Glutamatergic neuron (in vitro differentiated cells): ENCODE results near the gene HJURP. TPM values are rescaled to one million over a fixed set of nuclear protein-coding genes. Genes with fewer than 3 reads are reported as not detected.

Experiments
- DNase-seq: peaks from one replicate; pipeline ENCODE4 v3.0.0; 2022
- H3K27ac Mint-ChIP-seq: one replicate; pipeline ENCODE4 v1.8.0; 2020; ENCODE audit warnings: mild to moderate bottlenecking, mixed read lengths, inconsistent platforms; ENCODE audit not compliant: unreplicated experiment
- H3K27me3 Mint-ChIP-seq: one replicate; pipeline ENCODE4 v1.8.0; 2020; ENCODE audit warnings: mild to moderate bottlenecking, moderate library complexity, mixed read lengths, inconsistent platforms; ENCODE audit not compliant: unreplicated experiment
- H3K36me3 Mint-ChIP-seq: one replicate; pipeline ENCODE4 v1.8.0; 2020; ENCODE audit warnings: mild to moderate bottlenecking, mixed read lengths, inconsistent platforms; ENCODE audit not compliant: unreplicated experiment
- H3K4me1 Mint-ChIP-seq: one replicate; pipeline ENCODE4 v1.8.0; 2020; ENCODE audit warnings: mild to moderate bottlenecking, low read depth, mixed read lengths, inconsistent platforms; ENCODE audit not compliant: unreplicated experiment
- H3K4me3 Mint-ChIP-seq: one replicate; pipeline ENCODE4 v1.8.0; 2020; ENCODE audit warnings: mild to moderate bottlenecking, mixed read lengths, inconsistent platforms; ENCODE audit not compliant: unreplicated experiment
- H3K9me3 Mint-ChIP-seq: one replicate; pipeline ENCODE4 v1.8.0; 2020; ENCODE audit warnings: mild to moderate bottlenecking, moderate library complexity, mixed read lengths, inconsistent platforms; ENCODE audit not compliant: unreplicated experiment
- CTCF ChIP-seq: fragments of 200-600 bp; sonication (generic); IDR thresholded peaks from one replicate; pipeline ENCODE4 v1.5.0; 2021; ENCODE audit not compliant: partially characterized antibody, unreplicated experiment
- total RNA-seq: library from RNA; stranded (reverse); fragmentation: NEBNext Ultra II Directional; extraction: Animal tissue kit (Norgen Biotek cat#: 25700); gene quantifications from one replicate; pipeline ENCODE4 v1.2.1, GENCODE V29; 2021; ENCODE audit not compliant: unreplicated experiment

HJURP gene
- total RNA-seq, 1 donor from 2014 or later: 6.9 TPM

- no peaks in the 10 kb centered on the region for H3K36me3 Mint-ChIP-seq
- H3K27me3 Mint-ChIP-seq: peaks cover 4% of the 10 kb centered on the region
- DNase-seq: no peak
- no peak overlapping the region for H3K4me3 Mint-ChIP-seq
- H3K27ac Mint-ChIP-seq: no peak overlapping the region
- peaks cover 2% of the 10 kb centered on the region for H3K4me1 Mint-ChIP-seq
- peaks cover 2% of the 10 kb centered on the region for H3K9me3 Mint-ChIP-seq
- no peak for TF ChIP-seq CTCF
Observed at GRCh38 chr2:233803994-233804393, 50.3 kb downstream of the HJURP start.

DNA sequence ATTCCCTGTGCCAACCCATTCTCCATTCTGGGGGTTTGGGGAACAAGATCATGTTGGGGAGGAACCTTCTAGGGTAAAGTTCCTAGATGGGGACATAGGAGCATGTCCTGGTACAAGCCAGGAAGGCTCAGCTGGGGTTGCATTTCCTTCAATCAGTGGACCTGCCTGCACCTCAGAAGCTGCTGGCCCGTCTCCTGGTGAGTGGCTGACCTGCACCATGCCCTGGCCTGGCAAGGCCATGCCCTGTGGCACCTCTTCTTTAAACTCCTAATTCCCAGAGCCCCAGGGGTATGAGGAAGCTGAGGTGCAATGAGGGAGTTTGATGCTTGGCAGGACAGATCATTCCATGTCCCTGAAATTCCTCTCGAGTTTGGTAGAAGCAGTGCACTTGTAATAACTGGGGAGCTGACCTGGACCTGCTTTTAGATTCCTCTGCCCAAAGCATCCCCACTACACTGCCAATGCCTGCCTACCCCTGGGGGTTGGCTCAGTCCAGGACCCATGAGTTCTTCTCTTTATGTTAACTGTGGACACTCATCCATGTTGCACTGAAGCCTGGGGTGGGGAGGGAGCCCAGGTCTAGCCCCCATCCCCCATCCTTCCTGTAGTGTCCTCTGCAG is 50.9 kb downstream of the HJURP start:
- H3K4me1 Mint-ChIP-seq: peaks cover 3% of the 10 kb centered on the region
- H3K27me3 Mint-ChIP-seq: peaks cover 4% of the 10 kb centered on the region
- DNase-seq: no peak
- H3K36me3 Mint-ChIP-seq: no peaks in the 10 kb centered on the region
- H3K4me3 Mint-ChIP-seq: no peak overlapping the region
- H3K27ac Mint-ChIP-seq: no peak overlapping the region
- peaks cover 2% of the 10 kb centered on the region for H3K9me3 Mint-ChIP-seq
- TF ChIP-seq CTCF: no peak

GRCh38 chr2:233802132-233802815 is 52.1 kb downstream of the HJURP start:
- DNase-seq: no peak
- Mint-ChIP-seq H3K9me3 (peaks cover 4% of the 10 kb centered on the region), H3K4me3 (no peak overlapping the region), H3K27me3 (peaks cover 4% of the 10 kb centered on the region), H3K27ac (no peak overlapping the region), H3K36me3 (no peaks in the 10 kb centered on the region), H3K4me1 (peaks cover 3% of the 10 kb centered on the region)
- no peak for TF ChIP-seq CTCF

GRCh38 chr2:233801357-233802131 is 52.8 kb downstream of the HJURP start:
- no peak for TF ChIP-seq CTCF
- H3K9me3 Mint-ChIP-seq: peaks cover 4% of the 10 kb centered on the region
- H3K4me1 Mint-ChIP-seq: peaks cover 3% of the 10 kb centered on the region
- H3K4me3 Mint-ChIP-seq: no peak overlapping the region
- no peak for DNase-seq
- no peaks in the 10 kb centered on the region for H3K36me3 Mint-ChIP-seq
- H3K27me3 Mint-ChIP-seq: peaks cover 4% of the 10 kb centered on the region
- no peak overlapping the region for H3K27ac Mint-ChIP-seq

DNA sequence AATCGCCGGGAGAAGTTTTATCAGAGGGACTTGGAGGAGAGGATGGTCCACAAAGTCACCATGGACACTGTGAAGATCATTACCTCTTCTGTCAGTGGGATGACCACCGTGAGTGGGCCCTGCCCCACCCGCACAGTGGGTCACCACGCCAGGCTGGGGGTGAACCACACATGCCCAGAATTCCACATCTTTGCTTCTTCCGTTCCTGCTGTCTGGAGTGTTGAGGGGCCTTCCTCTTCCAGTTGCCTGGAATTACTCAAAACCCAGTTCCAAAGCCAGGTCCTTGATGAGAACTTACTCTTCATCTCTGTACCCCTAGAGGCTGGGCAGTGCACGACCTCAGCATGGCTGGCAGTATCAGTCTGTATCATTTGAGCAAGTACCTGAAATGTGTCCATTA is 54.1 kb downstream of the HJURP start:
- no peaks in the 10 kb centered on the region for H3K36me3 Mint-ChIP-seq
- no peak for TF ChIP-seq CTCF
- peaks cover 4% of the 10 kb centered on the region for H3K9me3 Mint-ChIP-seq
- no peak for DNase-seq
- no peak overlapping the region for H3K27ac Mint-ChIP-seq
- no peak overlapping the region for H3K4me3 Mint-ChIP-seq
- H3K27me3 Mint-ChIP-seq: peaks cover 4% of the 10 kb centered on the region
- H3K4me1 Mint-ChIP-seq: peaks cover 3% of the 10 kb centered on the region
